Activated naive CD8-positive, alpha-beta T cell (primary cell): ENCODE measurements around the gene CACNA1G.
A peak's percentile ranks its signal among the peaks of the same experiment; 100 is the strongest.

Experiments used
- H3K27ac Mint-ChIP-seq: one replicate; pipeline ENCODE4 v1.8.0; 2021; ENCODE audit warnings: mixed read lengths
- H3K27me3 Mint-ChIP-seq: one replicate; pipeline ENCODE4 v1.8.0; 2021; ENCODE audit warnings: mixed read lengths
- H3K36me3 Mint-ChIP-seq: one replicate; pipeline ENCODE4 v1.8.0; 2021; ENCODE audit warnings: mixed read lengths
- H3K4me1 Mint-ChIP-seq: one replicate; pipeline ENCODE4 v1.8.0; 2021; ENCODE audit warnings: low read depth, mixed read lengths
- H3K4me3 Mint-ChIP-seq: one replicate; pipeline ENCODE4 v1.8.0; 2021; ENCODE audit warnings: mild to moderate bottlenecking, mixed read lengths
- H3K9me3 Mint-ChIP-seq: one replicate; pipeline ENCODE4 v1.8.0; 2021; ENCODE audit warnings: low read depth, mixed read lengths

CACNA1G gene

DNA sequence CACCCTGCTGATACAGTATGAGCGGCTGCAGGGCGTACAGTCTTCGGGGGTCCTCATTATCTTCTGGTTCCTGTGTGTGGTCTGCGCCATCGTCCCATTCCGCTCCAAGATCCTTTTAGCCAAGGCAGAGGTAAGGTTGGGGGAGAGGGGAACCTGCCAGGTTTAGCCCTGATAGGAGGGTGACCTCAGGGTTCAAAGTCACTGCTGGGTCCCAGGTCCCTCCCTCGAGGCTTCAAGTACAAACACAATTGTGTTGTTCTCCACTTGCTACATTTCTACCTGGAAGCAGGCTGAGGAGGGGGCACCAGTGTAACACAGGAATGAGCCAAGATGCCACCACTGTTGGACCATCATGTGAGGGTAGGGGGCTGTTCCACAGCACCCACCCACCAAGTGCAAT lies 96.5 kb downstream of the CACNA1G start:
- Mint-ChIP-seq H3K27ac (no peak overlapping the region), H3K4me1 (peaks cover 11% of the 10 kb centered on the region), H3K36me3 (no peaks in the 10 kb centered on the region), H3K27me3 (no peaks in the 10 kb centered on the region), H3K4me3 (no peak overlapping the region), H3K9me3 (no peaks in the 10 kb centered on the region)

DNA sequence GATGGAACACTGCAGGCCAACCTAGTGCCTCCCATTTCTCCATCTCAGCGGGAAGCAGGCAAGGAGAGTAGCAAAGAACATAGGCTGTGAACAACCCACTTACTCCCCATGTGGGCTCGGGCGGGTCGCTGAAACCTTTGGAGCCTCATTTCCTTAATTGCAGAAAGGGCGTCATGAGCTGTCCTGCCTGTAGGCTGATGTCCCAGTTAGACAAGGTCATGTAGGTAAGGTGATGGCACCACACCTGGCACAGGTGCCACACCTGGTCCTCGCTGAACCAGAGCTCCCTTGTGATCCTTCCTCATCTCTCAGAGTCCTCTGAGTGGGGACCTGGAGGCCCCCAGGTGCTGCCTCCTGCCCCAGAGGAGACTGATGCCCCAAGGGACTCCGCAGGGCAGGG lies 97.1 kb downstream of the CACNA1G start:
- no peak overlapping the region for H3K4me3 Mint-ChIP-seq
- H3K9me3 Mint-ChIP-seq, result no peaks in the 10 kb centered on the region
- peaks cover 14% of the 10 kb centered on the region for H3K4me1 Mint-ChIP-seq
- H3K36me3 Mint-ChIP-seq, result no peaks in the 10 kb centered on the region
- no peak overlapping the region for H3K27ac Mint-ChIP-seq
- no peaks in the 10 kb centered on the region for H3K27me3 Mint-ChIP-seq

DNA sequence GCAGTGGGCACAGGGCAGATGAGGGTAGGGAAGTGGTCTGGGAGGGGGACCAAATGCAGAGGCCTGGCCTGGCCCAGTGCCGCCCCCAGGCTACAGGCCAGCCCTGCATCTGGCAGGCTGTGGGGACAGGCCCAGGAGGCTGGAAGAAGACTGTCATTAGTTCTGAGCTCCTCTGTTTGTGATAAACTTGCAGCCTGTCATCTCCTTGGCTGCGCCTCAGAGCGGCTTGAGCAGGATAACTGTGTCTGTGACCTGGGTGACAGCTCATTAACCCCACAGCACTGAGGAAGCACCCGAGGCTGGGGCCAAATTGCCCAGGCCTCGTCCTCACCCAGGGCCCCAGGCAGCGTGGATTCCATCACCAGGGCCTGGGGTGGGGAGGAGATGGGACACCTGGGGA lies 98.1 kb downstream of the CACNA1G start:
- no peaks in the 10 kb centered on the region for H3K9me3 Mint-ChIP-seq
- H3K27ac Mint-ChIP-seq, result no peak overlapping the region
- H3K4me3 Mint-ChIP-seq, result no peak overlapping the region
- peaks cover 14% of the 10 kb centered on the region for H3K4me1 Mint-ChIP-seq
- H3K36me3 Mint-ChIP-seq, result no peaks in the 10 kb centered on the region
- no peaks in the 10 kb centered on the region for H3K27me3 Mint-ChIP-seq

DNA sequence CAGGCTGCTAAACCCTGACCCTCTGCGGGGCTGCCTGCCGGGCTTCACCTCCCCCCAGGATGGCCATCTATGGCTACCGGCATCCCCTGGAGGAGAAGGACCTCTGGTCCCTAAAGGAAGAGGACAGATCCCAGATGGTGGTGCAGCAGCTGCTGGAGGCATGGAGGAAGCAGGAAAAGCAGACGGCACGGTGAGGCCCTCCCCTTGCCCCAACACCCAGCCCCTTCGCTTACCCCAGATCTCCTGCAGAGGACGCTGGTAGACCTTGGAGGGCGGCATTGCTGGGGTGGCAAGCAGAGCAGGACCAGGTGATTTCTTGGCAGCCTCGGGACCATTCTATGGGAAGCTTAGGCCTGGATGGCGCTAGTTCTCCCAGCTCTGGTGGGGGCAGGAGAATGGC lies 98.7 kb downstream of the CACNA1G start:
- Mint-ChIP-seq H3K4me3 (no peak overlapping the region), H3K4me1 (peaks cover 14% of the 10 kb centered on the region), H3K36me3 (no peaks in the 10 kb centered on the region), H3K27ac (no peak overlapping the region), H3K27me3 (no peaks in the 10 kb centered on the region), H3K9me3 (no peaks in the 10 kb centered on the region)

DNA sequence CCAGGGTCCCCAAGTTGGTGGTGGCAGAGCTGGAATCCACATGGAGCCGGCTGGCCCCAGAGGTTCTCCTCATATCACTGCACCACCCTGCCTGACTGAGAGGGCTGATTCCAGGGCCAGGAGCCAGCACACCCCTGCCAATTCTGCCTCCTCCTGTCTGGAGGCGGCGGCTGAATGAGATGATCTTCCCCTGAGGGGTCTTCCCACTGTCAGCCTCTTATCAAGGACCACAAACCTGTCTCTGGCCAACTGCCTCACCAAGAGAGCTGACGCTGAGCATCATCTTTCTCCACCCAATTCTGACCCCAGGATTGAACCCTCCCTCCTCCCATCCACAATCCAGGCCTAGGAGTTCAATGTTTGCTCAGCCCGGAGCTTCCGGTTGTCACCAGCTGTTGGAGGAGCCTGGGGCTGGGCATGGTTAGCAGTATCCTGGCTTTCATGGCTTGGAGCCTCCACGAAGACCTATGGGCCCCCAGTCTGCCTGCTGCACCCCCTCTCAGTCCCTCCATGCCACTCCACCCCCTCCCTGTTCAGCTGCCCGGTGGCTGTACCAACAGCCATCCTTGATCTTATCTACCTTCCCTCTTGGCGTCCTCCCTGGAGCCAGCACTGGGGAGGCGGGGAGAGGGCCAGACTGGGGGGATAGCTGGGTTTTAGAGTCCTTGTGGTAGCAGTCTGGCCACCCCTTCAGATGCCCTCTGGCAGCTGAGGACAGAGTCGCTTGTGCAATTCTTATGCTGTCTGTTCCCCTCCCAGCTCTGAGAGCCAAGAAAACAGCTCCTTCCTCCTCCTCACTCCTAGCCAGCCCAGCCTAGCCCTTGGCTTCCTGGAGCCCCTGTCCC lies 99.7 kb downstream of the CACNA1G start:
- no peak overlapping the region for H3K27ac Mint-ChIP-seq
- H3K36me3 Mint-ChIP-seq, result no peaks in the 10 kb centered on the region
- H3K4me3 Mint-ChIP-seq, result no peak overlapping the region
- no peaks in the 10 kb centered on the region for H3K9me3 Mint-ChIP-seq
- no peaks in the 10 kb centered on the region for H3K27me3 Mint-ChIP-seq
- peaks cover 14% of the 10 kb centered on the region for H3K4me1 Mint-ChIP-seq

DNA sequence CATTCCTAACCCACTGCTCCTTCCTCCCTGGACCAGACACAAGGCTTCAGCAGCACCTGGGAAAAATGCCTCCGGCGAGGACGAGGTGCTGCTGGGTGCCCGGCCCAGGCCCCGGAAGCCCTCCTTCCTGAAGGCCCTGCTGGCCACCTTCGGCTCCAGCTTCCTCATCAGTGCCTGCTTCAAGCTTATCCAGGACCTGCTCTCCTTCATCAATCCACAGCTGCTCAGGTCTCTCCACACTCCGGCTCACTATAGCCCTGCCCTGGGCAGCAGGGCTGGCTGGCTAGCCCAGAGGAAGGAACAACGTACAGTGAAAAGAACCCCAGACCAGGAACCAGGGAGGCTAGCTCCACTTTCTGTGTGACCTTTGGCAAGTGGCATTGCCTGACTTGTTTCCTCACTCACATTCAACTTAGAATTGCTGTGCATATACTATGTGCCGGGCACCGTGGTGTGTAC lies 100.4 kb downstream of the CACNA1G start:
- Mint-ChIP-seq H3K36me3 (no peaks in the 10 kb centered on the region), H3K4me1 (peaks cover 14% of the 10 kb centered on the region), H3K27me3 (no peaks in the 10 kb centered on the region), H3K9me3 (no peaks in the 10 kb centered on the region), H3K27ac (no peak overlapping the region), H3K4me3 (no peak overlapping the region)

DNA sequence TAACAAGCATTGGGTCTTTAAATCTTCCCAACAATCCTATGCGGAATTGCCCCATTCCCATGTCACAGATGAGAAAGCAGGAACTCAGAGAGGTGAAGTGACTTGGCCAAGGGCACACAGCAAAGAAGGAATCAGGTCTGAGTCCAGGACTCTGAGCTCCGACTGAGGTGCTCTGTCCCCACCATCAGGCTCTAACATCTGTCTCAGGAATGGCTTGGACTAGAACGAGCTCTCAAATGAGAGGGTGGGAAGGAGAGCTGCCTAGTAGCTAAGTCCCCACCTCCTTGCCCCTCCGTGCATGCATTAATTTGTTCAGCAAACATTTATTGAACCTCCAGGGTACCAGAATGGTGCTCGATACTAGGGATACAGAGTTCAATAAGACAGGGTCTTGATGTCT lies 100.8 kb downstream of the CACNA1G start:
- Mint-ChIP-seq H3K9me3 (no peaks in the 10 kb centered on the region), H3K27me3 (no peaks in the 10 kb centered on the region), H3K4me1 (peaks cover 14% of the 10 kb centered on the region), H3K4me3 (no peak overlapping the region), H3K27ac (peak overlapping the region; percentile 84), H3K36me3 (no peaks in the 10 kb centered on the region)

DNA sequence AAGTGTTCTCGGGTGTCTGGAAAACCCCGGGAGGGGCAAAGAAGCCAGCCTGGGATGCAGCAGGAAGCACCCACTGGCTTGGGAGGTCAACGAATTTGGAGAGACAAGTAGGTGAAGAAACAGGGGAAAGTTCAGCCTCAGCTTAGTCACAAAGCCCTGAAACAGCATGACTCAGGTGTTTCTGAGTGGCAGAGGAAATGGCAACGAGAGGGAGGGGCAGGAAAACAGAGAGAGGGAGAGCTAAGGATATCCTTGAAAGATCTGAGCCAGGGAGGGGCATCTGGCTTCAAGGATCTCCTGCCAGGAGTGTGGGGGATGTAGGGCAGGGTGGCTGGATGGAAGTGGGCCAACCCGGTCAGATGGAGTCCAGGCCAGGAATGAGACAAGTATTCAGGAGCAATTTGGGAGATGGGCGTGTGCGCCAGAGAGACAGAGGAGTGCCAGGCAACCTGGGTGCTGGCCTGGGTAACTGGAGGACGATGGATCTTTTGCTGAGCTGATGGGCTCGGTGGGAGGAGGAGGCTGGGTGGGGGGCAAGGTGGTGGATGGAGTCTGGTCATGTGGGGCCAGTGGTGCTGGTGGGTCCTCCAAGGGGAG lies 101.4 kb downstream of the CACNA1G start:
- Mint-ChIP-seq H3K9me3 (no peaks in the 10 kb centered on the region), H3K4me1 (peaks cover 14% of the 10 kb centered on the region), H3K27me3 (no peaks in the 10 kb centered on the region), H3K27ac (peak overlapping the region; percentile 84), H3K4me3 (no peak overlapping the region), H3K36me3 (no peaks in the 10 kb centered on the region)

DNA sequence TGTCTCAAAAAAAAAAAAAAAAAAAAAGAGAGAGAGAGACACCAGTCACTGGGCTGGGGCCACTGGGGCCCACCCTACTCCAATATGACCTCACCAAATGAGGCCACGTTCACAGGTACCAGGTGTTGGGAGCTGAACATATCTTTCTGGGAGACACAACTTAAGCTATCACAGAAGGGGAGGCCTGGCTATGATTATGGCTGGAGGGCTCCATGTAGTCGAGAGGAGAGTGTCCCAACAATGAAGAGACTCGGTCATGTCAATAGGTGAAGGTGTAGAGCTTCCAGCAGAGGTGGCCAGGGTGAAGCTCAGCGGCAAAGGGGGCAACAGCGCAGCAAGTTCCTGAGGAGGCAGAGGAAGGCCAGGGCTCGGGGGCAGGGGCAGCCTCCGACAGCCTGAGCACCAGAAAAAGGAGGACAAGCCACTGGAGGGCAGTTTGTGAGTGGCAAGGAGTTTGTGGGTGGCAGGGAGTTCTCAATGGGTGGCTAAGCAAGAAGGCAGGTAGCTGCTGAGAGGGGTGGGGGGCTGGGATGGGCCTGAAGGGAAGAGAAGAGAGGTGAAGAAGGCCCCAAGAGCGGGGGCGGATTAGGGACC lies 102.2 kb downstream of the CACNA1G start:
- peak overlapping the region; percentile 41 for H3K27ac Mint-ChIP-seq
- peaks cover 14% of the 10 kb centered on the region for H3K4me1 Mint-ChIP-seq
- H3K36me3 Mint-ChIP-seq, result no peaks in the 10 kb centered on the region
- no peaks in the 10 kb centered on the region for H3K27me3 Mint-ChIP-seq
- H3K4me3 Mint-ChIP-seq, result no peak overlapping the region
- H3K9me3 Mint-ChIP-seq, result no peaks in the 10 kb centered on the region

DNA sequence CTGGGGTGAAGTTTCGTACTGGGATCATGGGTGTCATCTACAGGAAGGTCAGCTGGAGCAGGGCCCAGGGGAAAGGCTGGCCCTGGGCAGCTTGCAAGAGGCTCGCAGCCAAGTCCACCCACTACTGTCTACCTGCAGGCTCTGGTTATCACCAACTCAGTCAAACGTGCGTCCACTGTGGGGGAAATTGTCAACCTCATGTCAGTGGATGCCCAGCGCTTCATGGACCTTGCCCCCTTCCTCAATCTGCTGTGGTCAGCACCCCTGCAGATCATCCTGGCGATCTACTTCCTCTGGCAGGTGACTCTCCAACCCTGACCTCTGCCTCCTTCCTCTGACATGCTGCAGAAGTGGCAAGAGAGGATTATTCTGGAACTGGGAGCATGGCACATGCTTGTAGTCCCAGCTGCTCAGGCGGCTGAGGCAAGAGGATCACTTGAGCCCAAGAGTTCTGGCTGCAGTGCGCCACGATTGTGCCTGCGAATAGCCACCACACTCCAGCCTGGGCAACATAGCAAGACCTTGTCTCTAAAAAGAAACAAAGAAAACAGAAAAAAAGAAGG lies 103.4 kb downstream of the CACNA1G start:
- Mint-ChIP-seq H3K27me3 (no peaks in the 10 kb centered on the region), H3K4me1 (peaks cover 14% of the 10 kb centered on the region), H3K4me3 (no peak overlapping the region), H3K9me3 (no peaks in the 10 kb centered on the region), H3K27ac (no peak overlapping the region), H3K36me3 (no peaks in the 10 kb centered on the region)

DNA sequence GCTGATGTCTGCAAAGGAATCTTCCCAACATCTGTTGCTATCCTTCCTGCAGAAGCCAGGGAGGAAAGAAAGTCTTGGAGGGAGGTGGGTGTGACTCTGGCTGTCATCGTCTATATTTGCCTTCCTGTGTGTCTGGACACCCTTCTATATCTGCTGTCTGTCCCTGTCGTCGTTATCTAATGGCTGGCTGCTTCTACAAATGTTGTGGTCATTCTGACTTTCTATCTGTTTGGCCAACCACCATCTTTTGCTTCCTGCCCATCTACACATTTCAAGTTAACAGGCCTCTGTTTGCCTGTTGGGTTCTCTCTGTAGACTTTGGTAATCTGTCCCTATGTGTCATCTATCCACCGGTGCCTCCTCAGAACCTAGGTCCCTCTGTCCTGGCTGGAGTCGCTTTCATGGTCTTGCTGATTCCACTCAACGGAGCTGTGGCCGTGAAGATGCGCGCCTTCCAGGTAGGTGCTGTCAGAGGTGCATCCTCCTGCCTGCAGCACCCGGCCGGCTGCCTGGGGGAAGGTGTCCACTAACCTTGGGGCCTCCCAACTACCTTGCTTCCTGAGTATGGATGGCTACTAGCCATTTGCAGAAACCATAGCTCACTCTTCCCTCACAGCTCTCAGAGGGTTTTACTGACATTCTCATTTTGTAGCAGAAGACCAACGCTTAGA lies 104.4 kb downstream of the CACNA1G start:
- H3K9me3 Mint-ChIP-seq, result no peaks in the 10 kb centered on the region

DNA sequence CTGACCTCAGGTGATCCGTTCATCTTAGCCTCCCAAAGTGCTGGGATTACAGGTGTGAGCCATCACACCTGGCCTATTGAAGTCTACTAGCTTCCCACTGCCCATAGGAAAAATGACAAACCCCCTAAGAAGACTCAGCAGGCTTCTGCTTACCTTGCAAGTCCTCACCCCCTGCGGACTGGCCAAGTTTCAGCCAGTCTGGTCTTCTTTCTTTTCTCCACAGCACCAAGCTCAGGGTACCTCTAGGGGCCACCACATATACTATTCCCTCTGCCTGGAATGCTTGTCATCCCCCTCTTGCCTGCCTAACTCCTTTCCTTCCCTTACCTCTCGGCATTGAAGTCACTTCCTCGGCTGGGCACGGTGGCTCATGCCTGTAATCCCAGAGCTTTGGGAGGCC lies 105.3 kb downstream of the CACNA1G start:
- peaks cover 14% of the 10 kb centered on the region for H3K4me1 Mint-ChIP-seq
- H3K27me3 Mint-ChIP-seq, result no peaks in the 10 kb centered on the region
- no peak overlapping the region for H3K4me3 Mint-ChIP-seq
- H3K27ac Mint-ChIP-seq, result no peak overlapping the region
- no peaks in the 10 kb centered on the region for H3K36me3 Mint-ChIP-seq
- no peaks in the 10 kb centered on the region for H3K9me3 Mint-ChIP-seq

More for the DNA sequence above, 104.4 kb downstream of the CACNA1G start:
- peaks cover 14% of the 10 kb centered on the region for H3K4me1 Mint-ChIP-seq
- no peaks in the 10 kb centered on the region for H3K36me3 Mint-ChIP-seq
- H3K27me3 Mint-ChIP-seq, result no peaks in the 10 kb centered on the region
- no peak overlapping the region for H3K27ac Mint-ChIP-seq
- H3K4me3 Mint-ChIP-seq, result no peak overlapping the region

DNA sequence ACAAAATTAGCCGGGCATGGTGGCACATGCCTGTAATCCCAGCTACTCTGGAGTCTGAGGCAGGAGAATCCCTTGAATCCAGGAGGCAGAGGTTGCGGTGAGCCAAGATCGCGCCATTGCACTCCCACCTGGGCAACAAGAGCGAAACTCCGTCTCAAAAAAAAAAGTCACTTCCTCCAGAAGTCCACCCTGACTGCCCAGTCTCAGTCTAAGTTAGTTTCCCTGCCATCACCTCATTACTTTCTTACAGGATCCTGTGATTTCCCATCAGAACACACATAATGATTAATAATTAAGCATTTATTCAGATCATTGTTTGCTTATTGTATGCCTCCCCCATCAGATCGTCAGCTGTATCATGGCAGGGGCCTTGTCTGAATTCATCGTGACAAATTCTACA lies 105.8 kb downstream of the CACNA1G start:
- Mint-ChIP-seq H3K36me3 (no peaks in the 10 kb centered on the region), H3K27me3 (no peaks in the 10 kb centered on the region), H3K9me3 (no peaks in the 10 kb centered on the region), H3K4me1 (peaks cover 9% of the 10 kb centered on the region), H3K4me3 (no peak overlapping the region), H3K27ac (no peak overlapping the region)

DNA sequence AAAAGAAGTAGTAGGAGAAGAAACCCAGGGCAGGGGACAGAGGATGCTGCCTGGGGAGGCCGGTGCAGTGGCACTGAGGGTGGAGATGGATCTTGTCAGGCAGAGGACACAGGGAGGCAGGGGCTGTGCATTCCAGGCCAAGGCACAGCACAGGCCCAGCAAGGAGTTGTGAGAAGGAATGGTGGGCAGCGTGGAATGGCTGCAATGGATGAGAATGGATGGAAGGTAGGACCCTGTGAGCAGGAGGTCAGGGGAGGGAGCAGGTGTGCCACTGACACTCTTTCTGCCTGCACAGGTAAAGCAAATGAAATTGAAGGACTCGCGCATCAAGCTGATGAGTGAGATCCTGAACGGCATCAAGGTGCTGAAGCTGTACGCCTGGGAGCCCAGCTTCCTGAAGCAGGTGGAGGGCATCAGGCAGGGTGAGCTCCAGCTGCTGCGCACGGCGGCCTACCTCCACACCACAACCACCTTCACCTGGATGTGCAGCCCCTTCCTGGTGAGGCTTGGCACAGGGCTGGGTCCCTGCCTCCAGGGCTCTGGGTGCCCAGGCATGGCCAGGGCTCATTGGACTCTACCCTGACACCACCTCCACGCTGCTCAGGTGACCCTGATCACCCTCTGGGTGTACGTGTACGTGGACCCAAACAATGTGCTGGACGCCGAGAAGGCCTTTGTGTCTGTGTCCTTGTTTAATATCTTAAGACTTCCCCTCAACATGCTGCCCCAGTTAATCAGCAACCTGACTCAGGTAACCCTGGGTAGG lies 106.9 kb downstream of the CACNA1G start:
- Mint-ChIP-seq H3K4me1 (no peaks in the 10 kb centered on the region), H3K9me3 (no peaks in the 10 kb centered on the region), H3K36me3 (no peaks in the 10 kb centered on the region), H3K4me3 (no peak overlapping the region), H3K27ac (no peak overlapping the region), H3K27me3 (no peaks in the 10 kb centered on the region)
